ENCODE measurements around the gene AFG1L. TPM values are rescaled to one million over a fixed set of nuclear protein-coding genes. Genes with fewer than 3 reads are reported as not detected.

Gene AFG1L
- total and polyA plus RNA-seq, 2 donors (not counting 1 experiment from before 2014, with no cell fraction given), result 1.7 to 5.4 TPM

DNA sequence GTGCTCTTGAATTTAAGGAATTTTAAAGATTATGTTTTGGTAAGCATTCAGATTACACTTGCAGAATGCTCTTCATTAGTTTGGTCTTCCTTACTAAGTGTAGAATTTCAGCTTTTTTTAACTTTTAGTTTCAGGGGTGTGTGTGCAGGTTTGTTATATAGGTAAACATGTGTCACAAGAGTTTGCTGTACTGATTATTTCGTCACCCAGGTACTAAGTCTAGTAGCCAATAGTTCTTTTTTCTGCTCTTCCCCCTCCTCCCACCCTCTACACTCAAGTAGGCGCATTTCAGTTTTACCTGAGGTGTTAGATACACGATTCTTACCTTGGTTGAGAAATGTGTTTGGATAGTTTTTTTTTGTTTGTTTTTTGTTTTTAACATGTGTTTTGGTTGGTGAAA lies 68.3 kb downstream of the AFG1L start:
- H3K36me3 ChIP-seq (ENCODE audit: control insufficient read depth, insufficient read depth, low read length), result no peaks in the 10 kb centered on the region
- no peaks in the 10 kb centered on the region for H3K4me1 ChIP-seq (ENCODE audit: control insufficient read depth, extremely low read depth, insufficient read depth, low read length)
- H3K9ac ChIP-seq (ENCODE audit: insufficient read depth, low read length), result no peak overlapping the region
- H4K20me1 ChIP-seq (ENCODE audit: control insufficient read depth, extremely low read depth, insufficient read depth, low read length), result no peaks in the 10 kb centered on the region
- no peaks in the 10 kb centered on the region for H3K9me3 ChIP-seq (ENCODE audit: control insufficient read depth, insufficient read depth, low read depth, low read length)
- H3K4me2 ChIP-seq (ENCODE audit: extremely low read depth, insufficient read depth, low read length), result no peak overlapping the region
- no peak for TF ChIP-seq EZH2 (IDR thresholded peaks at IDR 0.05; ENCODE audit: low read length, missing control alignments)
- TF ChIP-seq, protein P1, sequence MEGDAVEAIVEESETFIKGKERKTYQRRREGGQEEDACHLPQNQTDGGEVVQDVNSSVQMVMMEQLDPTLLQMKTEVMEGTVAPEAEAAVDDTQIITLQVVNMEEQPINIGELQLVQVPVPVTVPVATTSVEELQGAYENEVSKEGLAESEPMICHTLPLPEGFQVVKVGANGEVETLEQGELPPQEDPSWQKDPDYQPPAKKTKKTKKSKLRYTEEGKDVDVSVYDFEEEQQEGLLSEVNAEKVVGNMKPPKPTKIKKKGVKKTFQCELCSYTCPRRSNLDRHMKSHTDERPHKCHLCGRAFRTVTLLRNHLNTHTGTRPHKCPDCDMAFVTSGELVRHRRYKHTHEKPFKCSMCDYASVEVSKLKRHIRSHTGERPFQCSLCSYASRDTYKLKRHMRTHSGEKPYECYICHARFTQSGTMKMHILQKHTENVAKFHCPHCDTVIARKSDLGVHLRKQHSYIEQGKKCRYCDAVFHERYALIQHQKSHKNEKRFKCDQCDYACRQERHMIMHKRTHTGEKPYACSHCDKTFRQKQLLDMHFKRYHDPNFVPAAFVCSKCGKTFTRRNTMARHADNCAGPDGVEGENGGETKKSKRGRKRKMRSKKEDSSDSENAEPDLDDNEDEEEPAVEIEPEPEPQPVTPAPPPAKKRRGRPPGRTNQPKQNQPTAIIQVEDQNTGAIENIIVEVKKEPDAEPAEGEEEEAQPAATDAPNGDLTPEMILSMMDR (conservative IDR thresholded peaks at IDR 0.05 in 1 of 2, IDR thresholded peaks at IDR 0.05 in 1 of 2; ENCODE audit: low read depth in 1 of 2, low read length in 2 of 2), result no peak
- DNase-seq (ENCODE audit: low read depth in 2 of 2), result no peak
- H3K4me3 ChIP-seq (replicated peaks in 1 of 4; ENCODE audit: control extremely low read depth in 1 of 4, insufficient read depth in 1 of 4, low read depth in 3 of 4, low read length in 4 of 4), result no peak overlapping the region
- H3K27me3 ChIP-seq (ENCODE audit: control insufficient read depth, insufficient read depth, low read length), result no peaks in the 10 kb centered on the region
- no peak overlapping the region for H3K27ac ChIP-seq (ENCODE audit: insufficient read depth, low read length)
- no peaks in the 10 kb centered on the region for H3K79me2 ChIP-seq (ENCODE audit: control insufficient read depth, insufficient read depth, low read length)
- no peak overlapping the region for H2AFZ ChIP-seq (ENCODE audit: low read length)

DNA sequence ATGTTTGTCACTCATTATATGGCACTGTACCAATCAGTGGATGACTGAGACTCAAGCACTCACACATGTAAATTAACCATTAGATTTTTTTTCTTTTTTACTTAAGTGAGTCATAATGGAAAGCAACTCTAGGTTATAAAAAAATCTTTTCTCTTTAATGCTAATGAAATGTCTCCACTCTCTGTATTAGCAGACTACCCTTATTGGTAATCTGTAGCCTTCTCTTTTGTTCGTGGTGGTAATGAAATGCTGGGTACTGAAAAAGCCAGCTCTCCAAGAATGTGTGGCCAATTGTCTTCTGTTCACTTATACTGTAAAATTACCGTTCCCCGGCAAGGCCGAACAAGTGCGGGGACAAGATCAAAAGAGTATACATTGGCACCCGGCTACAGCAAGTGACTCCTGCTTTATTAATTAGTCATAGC lies 69.0 kb downstream of the AFG1L start:
- peak in 1 of 2 donors; percentile 29 for DNase-seq (ENCODE audit: low read depth in 2 of 2)
- H3K27me3 ChIP-seq (ENCODE audit: control insufficient read depth, insufficient read depth, low read length), result no peaks in the 10 kb centered on the region
- no peak for TF ChIP-seq EZH2 (IDR thresholded peaks at IDR 0.05; ENCODE audit: low read length, missing control alignments)
- TF ChIP-seq, protein P1 (conservative IDR thresholded peaks at IDR 0.05 in 1 of 2, IDR thresholded peaks at IDR 0.05 in 1 of 2; ENCODE audit: low read depth in 1 of 2, low read length in 2 of 2), result no peak
- no peaks in the 10 kb centered on the region for H3K4me1 ChIP-seq (ENCODE audit: control insufficient read depth, extremely low read depth, insufficient read depth, low read length)
- no peak overlapping the region for H3K4me3 ChIP-seq (replicated peaks in 1 of 4; ENCODE audit: control extremely low read depth in 1 of 4, insufficient read depth in 1 of 4, low read depth in 3 of 4, low read length in 4 of 4)
- H4K20me1 ChIP-seq (ENCODE audit: control insufficient read depth, extremely low read depth, insufficient read depth, low read length), result no peaks in the 10 kb centered on the region
- H3K9me3 ChIP-seq (ENCODE audit: control insufficient read depth, insufficient read depth, low read depth, low read length), result no peaks in the 10 kb centered on the region
- H3K79me2 ChIP-seq (ENCODE audit: control insufficient read depth, insufficient read depth, low read length), result no peaks in the 10 kb centered on the region
- no peak overlapping the region for H3K9ac ChIP-seq (ENCODE audit: insufficient read depth, low read length)
- no peak overlapping the region for H2AFZ ChIP-seq (ENCODE audit: low read length)
- no peak overlapping the region for H3K27ac ChIP-seq (ENCODE audit: insufficient read depth, low read length)
- no peak overlapping the region for H3K4me2 ChIP-seq (ENCODE audit: extremely low read depth, insufficient read depth, low read length)
- H3K36me3 ChIP-seq (ENCODE audit: control insufficient read depth, insufficient read depth, low read length), result no peaks in the 10 kb centered on the region

DNA sequence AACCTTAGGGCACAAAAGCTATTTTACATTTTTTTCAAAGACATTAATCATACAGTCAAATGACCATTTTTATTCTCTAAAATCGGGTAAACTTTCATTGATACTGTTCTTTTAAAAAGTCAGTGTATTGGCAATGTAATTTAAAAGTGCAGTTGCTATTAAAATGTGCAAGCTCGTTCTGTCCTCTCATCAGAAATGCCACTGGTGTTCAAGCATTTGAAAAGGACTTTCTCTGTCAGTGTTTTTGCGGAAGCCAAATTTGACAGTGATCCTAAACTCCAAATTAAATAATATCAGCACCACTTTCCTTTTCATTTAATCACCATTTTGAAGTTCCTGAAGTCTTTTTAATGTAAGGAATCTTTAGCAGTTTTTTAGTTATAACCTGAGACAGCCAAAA lies 69.6 kb downstream of the AFG1L start:
- no peaks in the 10 kb centered on the region for H3K9me3 ChIP-seq (ENCODE audit: control insufficient read depth, insufficient read depth, low read depth, low read length)
- H3K4me3 ChIP-seq (replicated peaks in 1 of 4; ENCODE audit: control extremely low read depth in 1 of 4, insufficient read depth in 1 of 4, low read depth in 3 of 4, low read length in 4 of 4), result no peak overlapping the region
- H3K79me2 ChIP-seq (ENCODE audit: control insufficient read depth, insufficient read depth, low read length), result no peaks in the 10 kb centered on the region
- no peaks in the 10 kb centered on the region for H3K27me3 ChIP-seq (ENCODE audit: control insufficient read depth, insufficient read depth, low read length)
- no peak overlapping the region for H3K9ac ChIP-seq (ENCODE audit: insufficient read depth, low read length)
- no peaks in the 10 kb centered on the region for H4K20me1 ChIP-seq (ENCODE audit: control insufficient read depth, extremely low read depth, insufficient read depth, low read length)
- no peak for DNase-seq (ENCODE audit: low read depth in 2 of 2)
- TF ChIP-seq, protein P1 (conservative IDR thresholded peaks at IDR 0.05 in 1 of 2, IDR thresholded peaks at IDR 0.05 in 1 of 2; ENCODE audit: low read depth in 1 of 2, low read length in 2 of 2), result no peak
- TF ChIP-seq EZH2 (IDR thresholded peaks at IDR 0.05; ENCODE audit: low read length, missing control alignments), result no peak
- no peak overlapping the region for H3K27ac ChIP-seq (ENCODE audit: insufficient read depth, low read length)
- no peak overlapping the region for H2AFZ ChIP-seq (ENCODE audit: low read length)
- no peak overlapping the region for H3K4me2 ChIP-seq (ENCODE audit: extremely low read depth, insufficient read depth, low read length)
- H3K36me3 ChIP-seq (ENCODE audit: control insufficient read depth, insufficient read depth, low read length), result no peaks in the 10 kb centered on the region
- H3K4me1 ChIP-seq (ENCODE audit: control insufficient read depth, extremely low read depth, insufficient read depth, low read length), result no peaks in the 10 kb centered on the region
